MM.1S (cell line): ENCODE results near the gene KCND2.

ENCODE experiments used
- DNase-seq: peaks from one replicate; pipeline ENCODE4 v3.0.0-alpha.2; 2015
- H2AFZ ChIP-seq: fragments of 300-600 bp; sonication (generic); 2 replicates; pipeline ENCODE4 v1.6.0; 2016; ENCODE audit warnings: antibody characterized with exemption, low read length
- H3F3A ChIP-seq: fragments of 300-600 bp; sonication (generic); 2 replicates; pipeline ENCODE4 v1.6.1; 2016; ENCODE audit warnings: mild to moderate bottlenecking, antibody characterized with exemption, low read length, moderate library complexity, mixed read lengths; ENCODE audit not compliant: insufficient read depth
- H3K27ac ChIP-seq: fragments of 300-600 bp; sonication (generic); 2 replicates; pipeline ENCODE4 v1.5.1; 2016; ENCODE audit warnings: mild to moderate bottlenecking, low read length
- H3K27me3 ChIP-seq: fragments of 300-600 bp; sonication (generic); replicated peaks from 2 replicates; pipeline ENCODE4 v1.6.0; 2016; ENCODE audit warnings: low read length; ENCODE audit not compliant: insufficient read depth
- H3K36me3 ChIP-seq: fragments of 300-600 bp; sonication (generic); replicated peaks from 2 replicates; pipeline ENCODE4 v1.6.1; 2016; ENCODE audit warnings: mild to moderate bottlenecking, low read length, mixed read lengths; ENCODE audit not compliant: insufficient read depth
- H3K4me1 ChIP-seq: fragments of 300-600 bp; sonication (generic); 2 replicates; pipeline ENCODE4 v1.6.1; 2016; ENCODE audit warnings: low read length, mixed read lengths
- H3K4me2 ChIP-seq: fragments of 300-600 bp; sonication (generic); 2 replicates; pipeline ENCODE4 v1.6.0; 2016; ENCODE audit warnings: low read depth, low read length
- H3K4me3 ChIP-seq: fragments of 300-600 bp; sonication (generic); 2 replicates; pipeline ENCODE4 v1.5.1; 2016; ENCODE audit warnings: low read length, mixed read lengths
- H3K79me2 ChIP-seq: fragments of 300-600 bp; sonication (generic); 2 replicates; pipeline ENCODE4 v1.6.1; 2016; ENCODE audit warnings: mixed run types, low read length, mixed read lengths
- H3K9ac ChIP-seq: fragments of 300-600 bp; sonication (generic); 2 replicates; pipeline ENCODE4 v1.6.1; 2016; ENCODE audit warnings: low read length, mixed read lengths
- H3K9me2 ChIP-seq: fragments of 300-600 bp; sonication (generic); replicated peaks from 2 replicates; pipeline ENCODE4 v1.6.1; 2016; ENCODE audit warnings: mild to moderate bottlenecking, low read length, mixed read lengths; ENCODE audit not compliant: insufficient read depth
- H3K9me3 ChIP-seq: fragments of 300-600 bp; sonication (generic); replicated peaks from 2 replicates; pipeline ENCODE4 v1.6.1; 2016; ENCODE audit warnings: mild to moderate bottlenecking, low read length, mixed read lengths; ENCODE audit not compliant: insufficient read depth
- H4K20me1 ChIP-seq: fragments of 300-600 bp; sonication (generic); 2 replicates; pipeline ENCODE4 v1.6.1; 2016; ENCODE audit warnings: mild to moderate bottlenecking, low read length, moderate library complexity, mixed read lengths; ENCODE audit not compliant: insufficient read depth
- EZH2 ChIP-seq: fragments of 300-600 bp; sonication (generic); optimal IDR thresholded peaks from 2 replicates; pipeline ENCODE3; 2017; ENCODE audit warnings: low read depth, mild to moderate bottlenecking, antibody characterized with exemption, low read length, mixed read lengths
- EZH2phosphoT487 ChIP-seq: fragments of 300-600 bp; sonication (generic); IDR thresholded peaks from 2 replicates; pipeline ENCODE4 v1.6.1; 2018; ENCODE audit warnings: antibody characterized with exemption, low read length
- TF ChIP-seq, protein P1 (sequence below): fragments of 300-600 bp; sonication (generic); IDR thresholded peaks from 2 replicates; pipeline ENCODE4 v1.5.1; 2016; ENCODE audit warnings: antibody characterized with exemption, low read length, mixed read lengths

The KCND2 gene

DNA sequence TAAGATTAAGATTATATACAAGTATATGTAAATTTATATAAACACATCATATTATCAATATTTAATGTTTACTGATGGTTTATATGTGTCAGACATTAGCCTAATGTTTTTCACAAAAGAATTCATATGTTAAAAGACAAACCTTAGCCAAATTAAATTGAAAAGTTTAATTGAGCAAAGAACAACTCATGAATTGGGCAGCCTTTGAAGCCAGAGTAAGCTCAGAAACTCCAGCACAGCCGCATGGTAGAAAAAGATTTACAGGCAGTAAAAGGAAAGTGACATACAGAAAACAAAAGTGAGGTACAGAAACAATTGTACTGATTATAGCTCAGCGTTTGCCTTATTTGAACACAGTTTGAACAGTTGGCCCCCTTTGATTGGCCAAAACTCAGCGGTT, 460.9 kb downstream of the KCND2 start:
- no peaks in the 10 kb centered on the region for H3K9me2 ChIP-seq
- no peak overlapping the region for H2AFZ ChIP-seq
- H4K20me1 ChIP-seq, result no peaks in the 10 kb centered on the region
- no peak for DNase-seq
- H3K4me1 ChIP-seq, result no peaks in the 10 kb centered on the region
- no peaks in the 10 kb centered on the region for H3K27me3 ChIP-seq
- H3K4me3 ChIP-seq, result no peak overlapping the region
- H3F3A ChIP-seq, result no peaks in the 10 kb centered on the region
- no peak overlapping the region for H3K9ac ChIP-seq
- TF ChIP-seq EZH2phosphoT487 (no peak), EZH2 (no peak)
- TF ChIP-seq, protein P1, sequence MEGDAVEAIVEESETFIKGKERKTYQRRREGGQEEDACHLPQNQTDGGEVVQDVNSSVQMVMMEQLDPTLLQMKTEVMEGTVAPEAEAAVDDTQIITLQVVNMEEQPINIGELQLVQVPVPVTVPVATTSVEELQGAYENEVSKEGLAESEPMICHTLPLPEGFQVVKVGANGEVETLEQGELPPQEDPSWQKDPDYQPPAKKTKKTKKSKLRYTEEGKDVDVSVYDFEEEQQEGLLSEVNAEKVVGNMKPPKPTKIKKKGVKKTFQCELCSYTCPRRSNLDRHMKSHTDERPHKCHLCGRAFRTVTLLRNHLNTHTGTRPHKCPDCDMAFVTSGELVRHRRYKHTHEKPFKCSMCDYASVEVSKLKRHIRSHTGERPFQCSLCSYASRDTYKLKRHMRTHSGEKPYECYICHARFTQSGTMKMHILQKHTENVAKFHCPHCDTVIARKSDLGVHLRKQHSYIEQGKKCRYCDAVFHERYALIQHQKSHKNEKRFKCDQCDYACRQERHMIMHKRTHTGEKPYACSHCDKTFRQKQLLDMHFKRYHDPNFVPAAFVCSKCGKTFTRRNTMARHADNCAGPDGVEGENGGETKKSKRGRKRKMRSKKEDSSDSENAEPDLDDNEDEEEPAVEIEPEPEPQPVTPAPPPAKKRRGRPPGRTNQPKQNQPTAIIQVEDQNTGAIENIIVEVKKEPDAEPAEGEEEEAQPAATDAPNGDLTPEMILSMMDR, result no peak
- no peaks in the 10 kb centered on the region for H3K79me2 ChIP-seq
- no peak overlapping the region for H3K4me2 ChIP-seq
- no peak overlapping the region for H3K27ac ChIP-seq
- H3K36me3 ChIP-seq, result no peaks in the 10 kb centered on the region
- no peaks in the 10 kb centered on the region for H3K9me3 ChIP-seq

DNA sequence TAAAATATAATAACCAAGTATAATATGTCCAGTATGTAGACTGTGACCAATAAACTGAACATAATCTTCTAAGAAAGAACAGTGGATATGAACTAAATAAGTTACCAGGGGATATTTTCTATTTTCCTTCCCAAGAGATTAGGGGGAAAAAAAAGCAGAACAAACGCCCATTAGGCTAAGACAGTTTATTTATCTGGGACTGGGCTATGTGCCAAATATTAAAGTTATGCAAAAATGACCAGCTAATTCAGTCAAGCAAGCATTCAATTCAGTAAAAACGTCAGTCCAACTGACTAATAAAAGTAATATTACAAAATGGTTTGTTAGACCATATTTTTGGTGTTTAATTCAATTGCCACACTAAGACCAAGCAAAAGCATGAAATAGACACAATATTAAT, 462.8 kb downstream of the KCND2 start:
- no peak overlapping the region for H3K4me2 ChIP-seq
- H3K9me2 ChIP-seq, result no peaks in the 10 kb centered on the region
- H3K36me3 ChIP-seq, result no peaks in the 10 kb centered on the region
- no peaks in the 10 kb centered on the region for H3K9me3 ChIP-seq
- no peak overlapping the region for H3K27ac ChIP-seq
- no peaks in the 10 kb centered on the region for H3K79me2 ChIP-seq
- TF ChIP-seq EZH2phosphoT487 (no peak), EZH2 (no peak)
- TF ChIP-seq, protein P1, result no peak
- no peak overlapping the region for H3K4me3 ChIP-seq
- H4K20me1 ChIP-seq, result no peaks in the 10 kb centered on the region
- no peaks in the 10 kb centered on the region for H3K4me1 ChIP-seq
- no peak overlapping the region for H2AFZ ChIP-seq
- DNase-seq, result no peak
- H3F3A ChIP-seq, result no peaks in the 10 kb centered on the region
- no peaks in the 10 kb centered on the region for H3K27me3 ChIP-seq
- H3K9ac ChIP-seq, result no peak overlapping the region

DNA sequence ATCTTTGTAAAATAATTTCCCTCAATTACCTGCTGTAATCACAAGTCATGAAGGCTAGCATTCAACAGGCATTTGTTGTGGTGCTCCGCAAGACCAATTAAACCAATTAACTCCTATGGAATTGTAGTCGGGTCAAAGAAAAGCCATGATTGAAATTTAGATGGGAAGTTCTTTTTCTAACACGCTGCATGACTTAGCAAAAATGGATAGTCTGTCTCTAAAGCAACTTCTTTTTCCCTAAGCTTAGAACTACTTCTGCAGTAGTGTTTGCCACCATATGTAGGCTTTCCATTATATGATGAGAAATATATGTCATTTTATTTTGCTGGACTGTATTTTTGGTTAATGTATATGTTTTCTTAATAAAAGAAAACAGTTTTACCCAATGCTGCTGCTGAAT, 465.8 kb downstream of the KCND2 start:
- H3K36me3 ChIP-seq, result no peaks in the 10 kb centered on the region
- no peaks in the 10 kb centered on the region for H3K9me2 ChIP-seq
- H4K20me1 ChIP-seq, result no peaks in the 10 kb centered on the region
- H3K4me1 ChIP-seq, result no peaks in the 10 kb centered on the region
- TF ChIP-seq EZH2 (no peak), EZH2phosphoT487 (no peak)
- TF ChIP-seq, protein P1, result no peak
- H3K9ac ChIP-seq, result no peak overlapping the region
- no peak overlapping the region for H3K4me2 ChIP-seq
- no peak overlapping the region for H2AFZ ChIP-seq
- no peak overlapping the region for H3K27ac ChIP-seq
- no peaks in the 10 kb centered on the region for H3F3A ChIP-seq
- DNase-seq, result no peak
- no peaks in the 10 kb centered on the region for H3K9me3 ChIP-seq
- no peak overlapping the region for H3K4me3 ChIP-seq
- no peaks in the 10 kb centered on the region for H3K27me3 ChIP-seq
- H3K79me2 ChIP-seq, result no peaks in the 10 kb centered on the region
